ELR (cell line): Measurements from ENCODE around the gene COPS8.

Experiments
- DNase-seq: peaks from one replicate; pipeline ENCODE4 v3.0.0-alpha.2; 2015; ENCODE audit warnings: low read depth

COPS8 gene

GRCh38 chr2:237131749-237132533 is 46.3 kb downstream of the COPS8 start:
- no peak for DNase-seq

- peak; percentile 33 for DNase-seq
Observed at GRCh38 chr2:237132799-237133198, 47.1 kb downstream of the COPS8 start.

- DNase-seq = no peak
Observed at GRCh38 chr2:237134321-237135230, 48.9 kb downstream of the COPS8 start.

GRCh38 chr2:237136824-237137223 is 51.1 kb downstream of the COPS8 start:
- DNase-seq = no peak

GRCh38 chr2:237137626-237138323 is 52.1 kb downstream of the COPS8 start:
- DNase-seq = no peak

GRCh38 chr2:237139123-237139675 is 53.5 kb downstream of the COPS8 start:
- DNase-seq = no peak

GRCh38 chr2:237140689-237141285 is 55.1 kb downstream of the COPS8 start:
- no peak for DNase-seq

- DNase-seq = peak; percentile 75
Observed at GRCh38 chr2:237141571-237142051, 55.9 kb downstream of the COPS8 start.

- DNase-seq = no peak
Observed at GRCh38 chr2:237143118-237143517, 57.4 kb downstream of the COPS8 start.

- peak; percentile 17 for DNase-seq
Observed at GRCh38 chr2:237143676-237144440, 58.2 kb downstream of the COPS8 start.

- no peak for DNase-seq
Observed at GRCh38 chr2:237144516-237144915, 58.8 kb downstream of the COPS8 start.

GRCh38 chr2:237147317-237147716 is 61.6 kb downstream of the COPS8 start:
- DNase-seq = peak; percentile 27

- no peak for DNase-seq
Observed at GRCh38 chr2:237148624-237149023, 62.9 kb downstream of the COPS8 start.

GRCh38 chr2:237149425-237149824 is 63.7 kb downstream of the COPS8 start:
- no peak for DNase-seq
